Breast epithelium (tissue), 3 donors: ENCODE measurements around the gene CRYBG1.

ENCODE experiments used
- CTCF ChIP-seq, 3 donors: fragments of 450-650 bp; IDR thresholded peaks; one replicate each; pipeline ENCODE4 v1.5.1; 2016 to 2017; ENCODE audit warnings: antibody characterized with exemption in 3 of 3, mild to moderate bottlenecking in 3 of 3, moderate library complexity in 3 of 3
- POLR2A ChIP-seq: fragments of 450-650 bp; IDR thresholded peaks from one replicate; pipeline ENCODE4 v1.6.1; 2016; ENCODE audit warnings: antibody characterized with exemption, mild to moderate bottlenecking, moderate library complexity
- POLR2AphosphoS5 ChIP-seq, 3 donors: sonication (generic); formaldehyde crosslinking; IDR thresholded peaks; one replicate each; pipeline ENCODE4 v1.6.1; 2017; ENCODE audit warnings: antibody characterized with exemption in 3 of 3

GRCh38 chr6:106556368-106556960, 195.9 kb downstream of the CRYBG1 start:
- no peak for TF ChIP-seq POLR2A
- peak in 2 of 3 donors; percentile 14 to 15 for TF ChIP-seq CTCF (IDR thresholded peaks at IDR 0.05)
- no peak for TF ChIP-seq POLR2AphosphoS5 (IDR thresholded peaks at IDR 0.05)
